NCI-H146 treated with DMSO at 0.1 percent for 48 hours (cell line): ENCODE data around the gene PRKACA.

Source experiments
- DNase-seq: peaks from one replicate; lab custom pipeline; 2025; ENCODE audit not compliant: unreplicated experiment; lab: John Stamatoyannopoulos, UW

Gene PRKACA

DNA sequence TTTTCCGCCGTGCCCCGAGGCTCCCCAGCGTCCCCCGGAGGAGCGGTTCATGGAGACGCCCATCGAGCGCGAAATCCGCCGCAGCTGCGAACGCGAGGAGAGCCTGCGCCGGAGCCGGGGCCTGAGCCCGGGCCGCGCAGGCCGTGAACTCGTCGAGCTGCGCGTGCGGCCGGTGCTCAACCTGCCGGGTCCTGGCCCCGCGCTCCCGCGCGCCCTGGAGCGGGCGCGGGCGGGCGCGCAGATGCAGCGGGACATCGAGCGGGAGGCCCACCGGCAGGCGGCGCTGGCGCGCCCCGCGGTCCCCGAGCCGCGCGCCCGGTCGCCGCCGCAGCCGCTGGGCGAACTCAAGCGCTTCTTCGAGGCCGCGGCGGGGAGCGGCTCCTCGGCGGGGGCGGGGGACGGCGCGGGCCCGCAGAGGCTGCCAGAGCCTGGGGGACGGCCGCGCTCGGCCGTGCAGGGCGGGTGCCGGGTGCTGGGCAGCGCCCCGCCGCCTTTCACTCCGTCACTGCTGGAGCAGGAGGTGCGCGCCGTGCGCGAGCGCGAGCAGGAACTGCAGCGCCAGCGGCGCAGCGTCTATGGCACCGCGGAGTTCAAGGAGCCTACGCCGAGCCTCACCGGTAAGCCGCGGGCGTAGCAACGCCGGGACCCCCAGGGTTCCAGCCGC lies 44.2 kb downstream of the PRKACA start:
- peak; percentile 64 for DNase-seq

DNA sequence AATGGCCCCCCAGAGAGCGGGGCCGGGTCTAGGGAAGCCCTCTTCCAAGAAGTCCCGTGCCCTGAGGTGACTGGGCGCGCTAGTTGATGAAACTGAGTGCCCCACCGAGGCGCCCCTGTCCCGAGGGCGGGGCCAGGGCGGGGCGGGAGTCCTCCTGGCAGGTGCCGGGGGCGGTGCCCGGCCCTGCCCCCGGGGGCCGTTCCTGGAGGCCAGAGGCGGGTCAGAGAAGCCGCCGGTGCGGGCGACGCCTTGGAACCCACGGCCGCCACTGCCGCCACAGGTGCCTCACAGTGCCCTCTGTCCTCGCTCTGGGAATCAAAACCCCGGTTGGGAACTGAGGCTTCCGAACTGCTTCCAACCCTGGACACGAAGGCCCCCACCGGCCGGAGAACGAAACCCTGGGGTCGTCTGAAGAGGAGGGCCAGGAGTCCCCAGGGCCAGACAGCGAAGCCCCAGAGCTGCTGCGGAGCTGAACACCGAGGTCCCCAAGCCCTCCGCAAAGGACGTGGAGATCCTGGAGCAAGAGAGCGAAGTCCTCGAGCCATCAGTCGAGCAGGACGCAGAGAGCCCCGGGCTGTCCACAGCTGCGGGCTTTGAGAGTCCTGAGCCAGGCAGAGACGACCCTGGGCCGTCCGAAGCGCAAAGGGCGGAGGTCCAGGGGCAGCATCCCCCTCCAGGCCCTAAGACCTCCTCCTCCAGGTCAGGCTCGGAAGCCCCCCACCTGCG lies 44.9 kb downstream of the PRKACA start, which contains the start of gene MISP3:
Gene MISP3 (plus strand): TSS at position 252 of the 726 bp plus-strand sequence. CDS start 524 bp downstream, outside the sequence.
- peak; percentile 75 for DNase-seq

GRCh38 chr19:14070268-14071050 lies 47.1 kb downstream of the PRKACA start:
- DNase-seq: no peak

- DNase-seq: no peak
These were observed 51.4 kb downstream of the PRKACA start for GRCh38 chr19:14066134-14066533.

- DNase-seq: no peak
These were observed 54.5 kb downstream of the PRKACA start for GRCh38 chr19:14063105-14063504.

DNA sequence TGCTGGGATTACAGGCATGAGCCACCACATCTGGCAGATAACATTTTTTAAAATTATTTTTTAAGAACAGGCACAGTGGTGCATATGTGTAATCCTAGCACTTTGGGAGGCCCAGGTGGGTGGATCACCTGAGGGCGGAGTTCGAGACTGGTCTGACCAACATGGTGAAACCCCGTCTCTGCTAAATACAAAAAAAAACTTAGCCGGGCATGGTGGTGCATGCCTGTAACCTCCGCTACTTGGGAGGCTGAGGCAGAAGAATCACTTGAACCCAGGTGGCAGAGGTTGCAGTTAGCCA lies 55.1 kb downstream of the PRKACA start:
- DNase-seq: no peak

GRCh38 chr19:14061751-14062557 lies 55.6 kb downstream of the PRKACA start, which contains the start of gene PALM3:
PALM3 (minus strand) TSS chr19:14062076; CDS start chr19:14061980, 96 bp downstream.
- DNase-seq: no peak

GRCh38 chr19:14061081-14061749 lies 56.3 kb downstream of the PRKACA start:
- DNase-seq: no peak

GRCh38 chr19:14059652-14060155 lies 57.9 kb downstream of the PRKACA start:
- DNase-seq: no peak

DNA sequence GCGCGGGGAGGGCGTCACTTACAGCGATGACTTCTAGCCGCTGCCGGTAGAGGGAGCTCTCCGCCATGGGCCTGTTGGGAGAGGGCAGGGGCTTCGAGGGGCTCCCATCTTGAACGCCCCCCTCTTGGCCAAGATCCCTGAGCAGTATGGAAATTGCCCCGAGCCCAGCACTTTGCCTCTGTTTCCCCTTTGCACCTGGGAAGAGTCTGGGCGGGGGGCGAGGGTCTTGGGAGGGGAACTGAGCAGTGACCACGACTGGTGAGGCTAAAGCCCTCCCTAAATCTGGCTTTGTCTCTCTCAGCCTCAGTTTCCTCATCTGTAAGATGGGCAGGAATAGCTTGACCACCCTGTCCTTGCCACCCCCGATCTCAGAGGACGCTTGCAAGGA lies 58.5 kb downstream of the PRKACA start:
- DNase-seq: no peak

GRCh38 chr19:14058182-14059092 lies 59.1 kb downstream of the PRKACA start:
- no peak for DNase-seq

DNA sequence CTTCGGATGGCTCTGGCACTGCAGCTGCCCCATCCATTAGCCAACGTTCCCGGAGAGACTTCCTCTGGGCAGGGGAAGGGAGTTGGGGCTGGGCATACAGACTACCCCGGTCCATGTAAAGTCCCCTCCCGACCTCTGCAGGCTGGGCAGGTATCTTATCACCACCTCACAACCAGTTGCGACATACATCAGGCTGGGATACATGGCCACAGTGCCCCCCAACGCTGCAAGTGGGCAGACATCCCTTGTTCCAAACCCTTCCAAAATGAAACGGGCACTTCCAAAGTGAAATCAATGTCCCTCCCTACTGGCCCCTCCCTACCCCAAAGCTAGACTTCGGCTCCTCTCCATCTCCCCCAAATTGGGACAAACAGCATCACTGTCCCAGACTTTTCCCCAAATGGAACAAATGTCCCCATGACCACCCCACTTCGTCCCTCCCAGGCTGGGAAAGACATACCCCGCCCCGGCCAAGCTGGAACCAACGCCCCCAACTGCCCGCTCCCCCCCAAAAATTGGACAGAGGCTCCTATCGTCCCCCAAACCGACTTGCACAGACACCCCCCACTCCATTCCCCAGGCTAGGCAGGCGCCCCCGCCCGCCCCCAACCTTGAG lies 60.7 kb downstream of the PRKACA start:
- no peak for DNase-seq

GRCh38 chr19:14056069-14056666 lies 61.4 kb downstream of the PRKACA start:
- no peak for DNase-seq

DNA sequence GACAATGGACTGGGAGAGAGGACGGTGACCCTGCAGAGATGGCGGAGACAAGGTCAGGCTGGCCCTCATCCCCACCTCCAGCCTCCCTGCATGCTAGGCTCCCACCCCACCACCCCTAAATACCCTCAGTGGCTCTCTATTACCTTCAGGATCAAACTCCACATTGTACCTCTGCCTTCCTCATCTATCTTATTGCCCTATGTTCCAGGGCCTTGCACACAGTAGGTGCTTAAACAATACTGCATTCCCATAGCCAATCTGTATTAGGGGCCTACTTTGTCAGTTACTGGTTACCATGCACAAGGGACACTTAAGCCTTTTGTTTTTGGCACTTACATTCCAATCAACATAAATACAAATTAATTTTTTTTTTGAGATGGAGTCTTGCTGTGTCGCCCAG lies 62.2 kb downstream of the PRKACA start:
- DNase-seq: no peak

DNA sequence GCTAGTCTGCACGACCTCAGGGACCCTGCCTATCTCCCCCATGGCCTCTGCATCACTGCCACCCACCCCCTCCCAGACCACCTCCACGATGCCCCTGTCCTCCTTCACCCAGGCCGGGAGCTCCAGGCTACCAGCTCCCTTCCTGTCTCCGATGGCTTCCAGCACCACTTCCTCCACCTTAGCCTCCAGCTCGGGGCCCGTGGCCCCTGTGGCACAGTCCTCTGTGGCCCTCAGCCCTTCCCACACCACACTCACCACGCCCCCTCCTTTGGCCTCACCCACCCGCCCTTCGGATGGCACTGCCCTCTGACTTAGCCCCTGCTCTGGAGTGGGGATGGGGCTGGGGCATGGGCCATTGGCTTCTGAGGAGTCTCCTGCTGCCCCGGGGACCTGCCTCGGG lies 62.8 kb downstream of the PRKACA start:
- DNase-seq: no peak

GRCh38 chr19:14054099-14054498 lies 63.5 kb downstream of the PRKACA start:
- DNase-seq: no peak

GRCh38 chr19:14053500-14053899 lies 64.1 kb downstream of the PRKACA start:
- no peak for DNase-seq

DNA sequence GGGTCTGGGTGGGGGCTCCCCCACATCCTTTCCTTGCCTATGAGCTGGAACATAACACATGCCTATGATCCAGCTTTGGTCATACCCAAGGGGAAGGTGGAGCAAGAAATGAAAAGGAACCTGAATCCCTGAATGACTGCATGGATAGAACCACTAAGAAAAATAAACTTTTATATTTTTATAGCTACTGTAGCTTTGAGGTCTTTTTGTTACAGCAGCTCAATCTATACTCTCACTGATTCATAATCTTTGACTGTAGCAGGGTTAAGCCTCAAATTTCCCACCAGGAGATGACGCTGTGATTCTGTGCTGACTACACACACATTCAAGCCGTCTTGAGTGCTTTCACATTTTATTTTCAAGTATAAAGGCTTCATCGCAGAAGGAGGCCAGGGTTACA lies 64.5 kb downstream of the PRKACA start:
- DNase-seq: no peak
